A673 (cell line): ENCODE measurements around the gene VPS52. TPM values are rescaled to one million over a fixed set of nuclear protein-coding genes. Genes with fewer than 3 reads are reported as not detected.

Source experiments
- BruUV-seq: library from RNA; stranded (reverse); fragments of 400-500 nt; replicated peaks from 2 replicates; lab custom pipeline; 2021; lab: Mats Ljungman, UMichigan
- CTCF ChIA-PET: fragments of 300-600 bp; sonication (Branson Sonifier 250); formaldehyde crosslinking; loops from one replicate; lab custom pipeline; 2022; ENCODE audit warnings: antibody characterized with exemption; lab: Charles Lee
- POLR2A ChIA-PET: fragments of 300-600 bp; sonication (Branson Sonifier 250); formaldehyde crosslinking; loops from one replicate; lab custom pipeline; 2022; ENCODE audit warnings: antibody characterized with exemption; ENCODE audit not compliant: low non-redundant PET; lab: Charles Lee
- DNase-seq: peaks from one replicate; pipeline ENCODE4 v3.0.0-alpha.2; 2015; ENCODE audit warnings: low spot score
- H3K27ac ChIP-seq: fragments of 200-600 bp; sonication (generic); 2 replicates; pipeline ENCODE4 v1.5.1; 2016; ENCODE audit warnings: mixed run types, low read depth, mild to moderate bottlenecking, mixed read lengths, antibody characterized with exemption, low read length; ENCODE audit not compliant: poor library complexity, severe bottlenecking
- H3K27me3 ChIP-seq: fragments of 200-600 bp; sonication (generic); replicated peaks from 2 replicates; pipeline ENCODE4 v1.6.1; 2017; ENCODE audit warnings: mixed run types, low read depth, mild to moderate bottlenecking, mixed read lengths, antibody characterized with exemption, low read length; ENCODE audit not compliant: insufficient read depth, poor library complexity
- H3K36me3 ChIP-seq: fragments of 200-600 bp; sonication (generic); 2 replicates; pipeline ENCODE4 v1.6.1; 2016; ENCODE audit warnings: mixed run types, mild to moderate bottlenecking, mixed read lengths, antibody characterized with exemption, low read length; ENCODE audit not compliant: insufficient read depth, poor library complexity, severe bottlenecking
- H3K4me1 ChIP-seq: fragments of 200-600 bp; sonication (generic); 2 replicates; pipeline ENCODE4 v1.6.1; 2017; ENCODE audit warnings: mixed run types, mild to moderate bottlenecking, mixed read lengths, antibody characterized with exemption, low read length; ENCODE audit not compliant: insufficient read depth, poor library complexity, severe bottlenecking
- H3K4me3 ChIP-seq: fragments of 200-600 bp; sonication (generic); 2 replicates; pipeline ENCODE4 v1.5.1; 2016; ENCODE audit warnings: low read depth, mixed run types, mild to moderate bottlenecking, mixed read lengths, low read length; ENCODE audit not compliant: poor library complexity, severe bottlenecking
- H3K9me3 ChIP-seq: fragments of 200-600 bp; sonication (generic); 2 replicates; pipeline ENCODE4 v1.6.1; 2016; ENCODE audit warnings: mixed run types, low read depth, mild to moderate bottlenecking, mixed read lengths, antibody characterized with exemption, low read length; ENCODE audit not compliant: poor library complexity, severe bottlenecking
- EZH2 ChIP-seq: fragments of 200-600 bp; sonication (generic); IDR thresholded peaks from 2 replicates; pipeline ENCODE4 v1.6.1; 2017; ENCODE audit warnings: borderline replicate concordance, low read depth, mild to moderate bottlenecking, mixed read lengths, antibody characterized with exemption, low read length; ENCODE audit not compliant: poor library complexity, severe bottlenecking
- intact Hi-C: fragments of 100-400 bp; cut with micrococcal nuclease; formaldehyde crosslinking; loops from one replicate; pipeline ENCODE4 v1.10.0; 2022; ENCODE audit not compliant: unreplicated experiment
- total RNA-seq: library from RNA; stranded (reverse); gene quantifications from 2 replicates; pipeline ENCODE4 v1.2.3, GENCODE V29; 2021
- TF ChIP-seq, protein P1 (sequence below): fragments of 300-800, 200-600 bp; sonication (generic); conservative IDR thresholded peaks from 2 replicates; pipeline ENCODE4 v1.5.1; 2017; ENCODE audit warnings: low read depth, mild to moderate bottlenecking, antibody characterized with exemption, low read length, moderate library complexity, mixed read lengths

Gene VPS52
- total RNA-seq, 1 experiment from 2014 or later: 58.2 TPM

DNA sequence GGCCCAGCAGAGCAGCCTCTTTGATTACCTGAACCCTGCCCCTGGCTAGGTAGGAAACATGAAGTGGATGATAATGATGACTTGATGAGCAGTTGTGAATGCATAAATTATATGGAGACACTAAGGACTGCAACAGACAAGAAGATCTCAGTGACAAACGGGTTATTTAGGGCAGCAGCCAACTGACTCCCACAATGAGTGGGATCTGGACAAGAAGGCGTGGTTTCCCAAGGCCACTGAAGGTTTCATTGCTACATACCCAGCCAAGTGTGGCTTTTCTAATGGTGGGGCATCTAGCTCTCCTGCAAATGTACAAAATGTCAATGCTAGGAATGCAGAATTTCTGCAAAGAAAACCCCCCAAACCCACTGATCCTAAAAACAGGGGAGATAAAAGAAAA lies 33.9 kb downstream of the VPS52 start:
- Histone ChIP-seq H3K27me3 (no peaks in the 10 kb centered on the region), H3K9me3 (no peaks in the 10 kb centered on the region), H3K4me1 (no peaks in the 10 kb centered on the region), H3K4me3 (no peak overlapping the region), H3K27ac (no peak overlapping the region), H3K36me3 (no peaks in the 10 kb centered on the region)
- no TSS peak for BruUV-seq
- DNase-seq: no peak
- TF ChIP-seq, protein P1, sequence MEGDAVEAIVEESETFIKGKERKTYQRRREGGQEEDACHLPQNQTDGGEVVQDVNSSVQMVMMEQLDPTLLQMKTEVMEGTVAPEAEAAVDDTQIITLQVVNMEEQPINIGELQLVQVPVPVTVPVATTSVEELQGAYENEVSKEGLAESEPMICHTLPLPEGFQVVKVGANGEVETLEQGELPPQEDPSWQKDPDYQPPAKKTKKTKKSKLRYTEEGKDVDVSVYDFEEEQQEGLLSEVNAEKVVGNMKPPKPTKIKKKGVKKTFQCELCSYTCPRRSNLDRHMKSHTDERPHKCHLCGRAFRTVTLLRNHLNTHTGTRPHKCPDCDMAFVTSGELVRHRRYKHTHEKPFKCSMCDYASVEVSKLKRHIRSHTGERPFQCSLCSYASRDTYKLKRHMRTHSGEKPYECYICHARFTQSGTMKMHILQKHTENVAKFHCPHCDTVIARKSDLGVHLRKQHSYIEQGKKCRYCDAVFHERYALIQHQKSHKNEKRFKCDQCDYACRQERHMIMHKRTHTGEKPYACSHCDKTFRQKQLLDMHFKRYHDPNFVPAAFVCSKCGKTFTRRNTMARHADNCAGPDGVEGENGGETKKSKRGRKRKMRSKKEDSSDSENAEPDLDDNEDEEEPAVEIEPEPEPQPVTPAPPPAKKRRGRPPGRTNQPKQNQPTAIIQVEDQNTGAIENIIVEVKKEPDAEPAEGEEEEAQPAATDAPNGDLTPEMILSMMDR: no peak
- ChIA-PET POLR2A (no interaction called here), CTCF (no interaction called here)
- intact Hi-C loops: no loop called here

DNA sequence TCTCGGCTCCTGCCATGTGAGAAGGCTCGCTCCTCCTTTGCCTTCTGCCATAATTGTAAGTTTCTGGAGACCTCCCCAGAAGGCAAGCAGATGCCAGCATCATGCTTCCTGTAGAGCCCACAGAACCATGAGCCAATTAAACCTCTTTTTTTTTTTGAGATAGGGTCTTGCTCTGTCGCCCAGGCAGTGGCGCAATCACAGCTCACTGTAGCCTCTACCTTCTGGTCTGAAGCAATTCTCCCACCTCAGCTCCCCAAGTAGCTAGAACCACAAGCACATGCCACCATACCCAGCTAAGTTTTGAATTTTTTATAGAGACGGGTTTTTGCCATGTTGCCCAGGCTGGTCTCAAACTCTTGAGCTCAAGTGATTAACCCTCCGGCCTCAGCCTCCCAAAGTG lies 34.8 kb downstream of the VPS52 start:
- BruUV-seq: no TSS peak
- ChIA-PET POLR2A (no interaction called here), CTCF (no interaction called here)
- TF ChIP-seq, protein P1: no peak
- TF ChIP-seq EZH2: no peak
- Histone ChIP-seq H3K4me3 (no peak overlapping the region), H3K27ac (no peak overlapping the region), H3K9me3 (no peaks in the 10 kb centered on the region), H3K27me3 (no peaks in the 10 kb centered on the region), H3K4me1 (no peaks in the 10 kb centered on the region), H3K36me3 (no peaks in the 10 kb centered on the region)
- no peak for DNase-seq
- intact Hi-C loops: no loop called here

DNA sequence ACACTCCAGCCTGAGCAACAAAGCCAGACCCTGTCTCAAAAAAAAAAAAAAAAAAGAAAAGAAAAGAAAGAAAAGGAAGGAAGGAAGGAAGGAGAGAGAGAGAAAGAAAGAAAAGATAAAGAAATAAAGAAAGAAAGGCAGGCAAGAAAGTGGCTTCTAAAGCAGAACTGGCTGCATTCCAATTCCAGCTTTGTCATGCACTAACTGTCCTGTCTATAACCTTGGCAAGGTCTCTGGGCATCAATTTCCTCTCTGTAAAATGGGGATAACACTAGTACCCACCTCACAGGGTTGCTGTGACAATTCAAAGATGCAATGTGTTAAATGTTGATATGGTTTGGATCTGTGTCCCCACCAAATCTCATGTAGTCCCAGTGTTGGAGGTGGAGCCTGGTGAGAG lies 35.3 kb downstream of the VPS52 start:
- ChIA-PET POLR2A (no interaction called here), CTCF (interaction anchor here (0.6 kb wide), 1 partner anchor 615 kb away, joined by 10 read pairs; no protein-coding TSS in a partner anchor)
- no peak for DNase-seq
- H3K4me1 ChIP-seq: no peaks in the 10 kb centered on the region
- no peaks in the 10 kb centered on the region for H3K27me3 ChIP-seq
- H3K4me3 ChIP-seq: no peak overlapping the region
- BruUV-seq: no TSS peak
- H3K27ac ChIP-seq: no peak overlapping the region
- H3K36me3 ChIP-seq: no peaks in the 10 kb centered on the region
- intact Hi-C loops: no loop called here
- no peak for TF ChIP-seq EZH2
- TF ChIP-seq, protein P1: no peak
- H3K9me3 ChIP-seq: no peaks in the 10 kb centered on the region
